ENCODE measurements around the gene CRYM. TPM values are rescaled to one million over a fixed set of nuclear protein-coding genes. Genes with fewer than 3 reads are reported as not detected.
A peak's percentile ranks its signal among the peaks of the same experiment; 100 is the strongest.

The CRYM gene
- total and polyA plus RNA-seq, 2 donors (not counting 1 experiment from before 2014, with no cell fraction given) = 0.06 to 0.50 TPM

DNA sequence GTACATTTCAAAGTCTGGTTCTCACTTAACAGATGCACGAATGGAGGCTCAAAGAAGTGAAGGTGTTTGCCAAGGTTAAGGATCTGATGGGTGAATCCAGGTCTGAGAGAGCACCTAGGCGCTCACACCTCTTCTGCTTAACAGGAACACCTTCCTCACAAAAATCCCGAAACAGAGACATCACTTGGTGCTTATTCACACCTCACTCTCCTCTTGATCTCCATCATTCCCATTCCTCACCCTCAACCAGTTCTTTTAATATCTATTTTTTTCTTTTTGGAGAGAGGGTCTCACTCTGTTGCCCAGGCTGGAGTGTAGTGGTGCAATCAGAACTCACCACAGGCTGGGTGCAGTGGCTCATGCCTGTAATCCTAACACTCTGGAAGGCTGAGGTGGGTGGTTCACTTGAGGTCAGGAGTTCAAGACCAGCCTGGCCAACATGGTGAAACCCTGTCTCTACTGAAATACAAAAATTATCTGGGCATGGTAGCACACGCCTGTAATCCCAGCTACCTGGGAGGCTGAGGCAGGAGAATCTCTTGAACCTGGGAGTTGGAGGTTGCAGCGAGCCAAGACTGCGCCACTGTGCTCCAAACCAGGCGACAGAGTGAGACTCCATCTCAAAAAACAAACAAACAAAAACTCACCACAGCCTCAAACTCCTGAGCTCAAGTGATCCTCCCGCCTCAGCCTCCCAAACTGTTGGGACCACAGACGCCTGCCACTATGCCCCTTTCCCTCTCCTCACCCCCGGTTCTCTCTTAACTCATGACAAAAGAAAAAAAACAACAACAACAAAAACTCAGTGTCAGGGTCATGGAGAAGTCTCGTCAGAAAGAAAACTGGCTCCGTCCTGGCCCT lies 15.1 kb downstream of the CRYM start:
- no peaks in the 10 kb centered on the region for H3K9me3 ChIP-seq (ENCODE audit: control insufficient read depth, insufficient read depth, low read depth, low read length)
- H3K4me1 ChIP-seq (ENCODE audit: control insufficient read depth, extremely low read depth, insufficient read depth, low read length) = peaks cover 5% of the 10 kb centered on the region
- no peak for DNase-seq (ENCODE audit: low read depth in 2 of 2)
- no peaks in the 10 kb centered on the region for H4K20me1 ChIP-seq (ENCODE audit: control insufficient read depth, extremely low read depth, insufficient read depth, low read length)
- H3K4me2 ChIP-seq (ENCODE audit: extremely low read depth, insufficient read depth, low read length) = peak overlapping the region; percentile 38
- no peaks in the 10 kb centered on the region for H3K36me3 ChIP-seq (ENCODE audit: control insufficient read depth, insufficient read depth, low read length)
- no peaks in the 10 kb centered on the region for H3K27me3 ChIP-seq (ENCODE audit: control insufficient read depth, insufficient read depth, low read length)
- no peak overlapping the region for H3K9ac ChIP-seq (ENCODE audit: insufficient read depth, low read length)
- no peak overlapping the region for H2AFZ ChIP-seq (ENCODE audit: low read length)
- no peak overlapping the region for H3K4me3 ChIP-seq (replicated peaks in 1 of 4; ENCODE audit: control extremely low read depth in 1 of 4, insufficient read depth in 1 of 4, low read depth in 3 of 4, low read length in 4 of 4)
- TF ChIP-seq CTCF (conservative IDR thresholded peaks at IDR 0.05 in 1 of 2, IDR thresholded peaks at IDR 0.05 in 1 of 2; ENCODE audit: low read depth in 1 of 2, low read length in 2 of 2) = no peak
- no peak for TF ChIP-seq EZH2 (IDR thresholded peaks at IDR 0.05; ENCODE audit: low read length, missing control alignments)
- no peak overlapping the region for H3K27ac ChIP-seq (ENCODE audit: insufficient read depth, low read length)
- H3K79me2 ChIP-seq (ENCODE audit: control insufficient read depth, insufficient read depth, low read length) = no peaks in the 10 kb centered on the region

- Histone ChIP-seq H4K20me1 (ENCODE audit: control insufficient read depth, extremely low read depth, insufficient read depth, low read length) (no peaks in the 10 kb centered on the region), H3K9me3 (ENCODE audit: control insufficient read depth, insufficient read depth, low read depth, low read length) (no peaks in the 10 kb centered on the region), H3K27me3 (ENCODE audit: control insufficient read depth, insufficient read depth, low read length) (peaks cover 3% of the 10 kb centered on the region), H3K4me3 (replicated peaks in 1 of 4; ENCODE audit: control extremely low read depth in 1 of 4, insufficient read depth in 1 of 4, low read depth in 3 of 4, low read length in 4 of 4) (no peak overlapping the region), H3K36me3 (ENCODE audit: control insufficient read depth, insufficient read depth, low read length) (no peaks in the 10 kb centered on the region), H2AFZ (ENCODE audit: low read length) (no peak overlapping the region), H3K4me2 (ENCODE audit: extremely low read depth, insufficient read depth, low read length) (peak overlapping the region; percentile 52), H3K9ac (ENCODE audit: insufficient read depth, low read length) (no peak overlapping the region), H3K27ac (ENCODE audit: insufficient read depth, low read length) (no peak overlapping the region), H3K4me1 (ENCODE audit: control insufficient read depth, extremely low read depth, insufficient read depth, low read length) (peaks cover 5% of the 10 kb centered on the region), H3K79me2 (ENCODE audit: control insufficient read depth, insufficient read depth, low read length) (no peaks in the 10 kb centered on the region)
- DNase-seq (ENCODE audit: low read depth in 2 of 2) = peak; percentile 72 to 98
- TF ChIP-seq EZH2 (IDR thresholded peaks at IDR 0.05; ENCODE audit: low read length, missing control alignments) (no peak), CTCF (conservative IDR thresholded peaks at IDR 0.05 in 1 of 2, IDR thresholded peaks at IDR 0.05 in 1 of 2; ENCODE audit: low read depth in 1 of 2, low read length in 2 of 2) (no peak)
Measured at GRCh38 chr16:21260870-21261791, 17.0 kb downstream of the CRYM start.

DNA sequence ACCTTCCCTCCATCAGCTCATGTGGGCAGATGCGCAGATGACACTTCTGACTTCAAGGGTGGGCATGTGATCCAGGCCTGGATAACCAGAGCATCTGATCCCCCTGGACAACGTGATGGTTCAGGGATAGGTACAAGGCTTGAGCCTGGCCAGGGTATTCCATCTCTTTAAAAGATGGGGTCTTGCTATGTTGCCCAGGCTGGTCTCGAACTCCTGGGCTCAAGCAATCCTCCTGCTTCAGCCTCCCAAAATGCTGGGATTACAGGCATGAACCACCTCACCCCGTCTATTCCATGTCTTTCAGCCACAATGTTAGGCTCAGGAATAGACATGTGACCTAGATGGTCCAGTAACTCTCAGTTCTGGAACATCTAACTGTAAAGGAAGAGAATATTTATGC lies 20.8 kb downstream of the CRYM start:
- no peak overlapping the region for H3K9ac ChIP-seq (ENCODE audit: insufficient read depth, low read length)
- H3K4me2 ChIP-seq (ENCODE audit: extremely low read depth, insufficient read depth, low read length) = no peak overlapping the region
- no peaks in the 10 kb centered on the region for H3K79me2 ChIP-seq (ENCODE audit: control insufficient read depth, insufficient read depth, low read length)
- no peaks in the 10 kb centered on the region for H3K36me3 ChIP-seq (ENCODE audit: control insufficient read depth, insufficient read depth, low read length)
- H4K20me1 ChIP-seq (ENCODE audit: control insufficient read depth, extremely low read depth, insufficient read depth, low read length) = no peaks in the 10 kb centered on the region
- H2AFZ ChIP-seq (ENCODE audit: low read length) = no peak overlapping the region
- DNase-seq (ENCODE audit: low read depth in 2 of 2) = no peak
- TF ChIP-seq CTCF (conservative IDR thresholded peaks at IDR 0.05 in 1 of 2, IDR thresholded peaks at IDR 0.05 in 1 of 2; ENCODE audit: low read depth in 1 of 2, low read length in 2 of 2) = no peak
- TF ChIP-seq EZH2 (IDR thresholded peaks at IDR 0.05; ENCODE audit: low read length, missing control alignments) = no peak
- no peak overlapping the region for H3K27ac ChIP-seq (ENCODE audit: insufficient read depth, low read length)
- peaks cover 5% of the 10 kb centered on the region for H3K4me1 ChIP-seq (ENCODE audit: control insufficient read depth, extremely low read depth, insufficient read depth, low read length)
- no peaks in the 10 kb centered on the region for H3K9me3 ChIP-seq (ENCODE audit: control insufficient read depth, insufficient read depth, low read depth, low read length)
- no peak overlapping the region for H3K4me3 ChIP-seq (replicated peaks in 1 of 4; ENCODE audit: control extremely low read depth in 1 of 4, insufficient read depth in 1 of 4, low read depth in 3 of 4, low read length in 4 of 4)
- peaks cover 10% of the 10 kb centered on the region for H3K27me3 ChIP-seq (ENCODE audit: control insufficient read depth, insufficient read depth, low read length)
